ENCODE results near the gene LRRC74A. TPM values are rescaled to one million over a fixed set of nuclear protein-coding genes. Genes with fewer than 3 reads are reported as not detected.
A peak's percentile ranks its signal among the peaks of the same experiment; 100 is the strongest.

LRRC74A gene
- total RNA-seq, 1 experiment from 2014 or later = not detected

DNA sequence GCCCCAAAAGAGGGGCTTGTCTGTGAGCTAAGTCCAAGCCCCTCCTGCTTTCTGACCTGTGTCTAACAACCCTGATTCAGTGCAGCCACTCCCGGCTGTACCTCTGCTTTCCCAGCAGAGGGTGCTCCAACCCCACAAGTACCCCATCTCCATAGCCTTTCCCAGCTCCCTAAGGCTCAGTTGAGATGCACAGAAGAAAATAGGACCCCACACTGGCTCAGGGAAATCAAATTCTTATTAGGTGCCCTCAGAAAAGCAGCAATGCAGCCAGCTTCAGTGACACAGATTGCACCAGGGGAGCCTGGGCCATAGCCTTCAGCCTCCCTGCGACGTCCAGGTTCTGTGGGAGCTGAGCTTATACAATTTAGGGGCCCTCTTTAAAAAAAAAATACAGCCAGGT, 49.9 kb downstream of the LRRC74A start:
- no peaks in the 10 kb centered on the region for H3K9me3 ChIP-seq (ENCODE audit: control insufficient read depth, low read depth, low read length)
- H3K27me3 Mint-ChIP-seq (ENCODE audit: low read depth) = no peaks in the 10 kb centered on the region
- H4K91ac ChIP-seq (ENCODE audit: insufficient read length, low read depth, low read length) = no peak overlapping the region
- no peak overlapping the region for H2BK12ac ChIP-seq (ENCODE audit: insufficient read length, low read depth, low read length)
- no peak overlapping the region for H2BK15ac ChIP-seq (ENCODE audit: low read depth, low read length)
- no peak overlapping the region for H3T11ph ChIP-seq (ENCODE audit: low read length)
- no CpG with 5 or more reads among the region's 3 CpGs for WGBS (ENCODE audit: extremely low coverage, insufficient read length, low lambda C conversion rate)
- H3K79me2 ChIP-seq (ENCODE audit: insufficient read depth, low read length) = no peaks in the 10 kb centered on the region
- no peak overlapping the region for H3K4me3 Mint-ChIP-seq
- H3K4me2 ChIP-seq (ENCODE audit: insufficient read depth, insufficient read length, low read length) = no peak overlapping the region
- H3K4ac ChIP-seq (ENCODE audit: low read depth, low read length) = no peak overlapping the region
- H3K23me2 ChIP-seq (ENCODE audit: insufficient read length, low read depth, low read length, poor library complexity, severe bottlenecking) = no peaks in the 10 kb centered on the region
- H3K79me1 ChIP-seq (ENCODE audit: insufficient read depth, low read depth, low read length, poor library complexity, severe bottlenecking) = no peaks in the 10 kb centered on the region
- DNase-seq = peak; percentile 77
- H4K5ac ChIP-seq (ENCODE audit: insufficient read length, low read depth, low read length) = no peak overlapping the region
- peaks cover 8 to 22% of the 10 kb centered on the region in 2 experiments for H3K9me3 Mint-ChIP-seq
- TF ChIP-seq, protein P1, sequence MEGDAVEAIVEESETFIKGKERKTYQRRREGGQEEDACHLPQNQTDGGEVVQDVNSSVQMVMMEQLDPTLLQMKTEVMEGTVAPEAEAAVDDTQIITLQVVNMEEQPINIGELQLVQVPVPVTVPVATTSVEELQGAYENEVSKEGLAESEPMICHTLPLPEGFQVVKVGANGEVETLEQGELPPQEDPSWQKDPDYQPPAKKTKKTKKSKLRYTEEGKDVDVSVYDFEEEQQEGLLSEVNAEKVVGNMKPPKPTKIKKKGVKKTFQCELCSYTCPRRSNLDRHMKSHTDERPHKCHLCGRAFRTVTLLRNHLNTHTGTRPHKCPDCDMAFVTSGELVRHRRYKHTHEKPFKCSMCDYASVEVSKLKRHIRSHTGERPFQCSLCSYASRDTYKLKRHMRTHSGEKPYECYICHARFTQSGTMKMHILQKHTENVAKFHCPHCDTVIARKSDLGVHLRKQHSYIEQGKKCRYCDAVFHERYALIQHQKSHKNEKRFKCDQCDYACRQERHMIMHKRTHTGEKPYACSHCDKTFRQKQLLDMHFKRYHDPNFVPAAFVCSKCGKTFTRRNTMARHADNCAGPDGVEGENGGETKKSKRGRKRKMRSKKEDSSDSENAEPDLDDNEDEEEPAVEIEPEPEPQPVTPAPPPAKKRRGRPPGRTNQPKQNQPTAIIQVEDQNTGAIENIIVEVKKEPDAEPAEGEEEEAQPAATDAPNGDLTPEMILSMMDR (conservative IDR thresholded peaks at IDR 0.05) = peak; percentile 97
- H3K18ac ChIP-seq (ENCODE audit: insufficient read length, low read depth, low read length) = no peak overlapping the region
- H2BK120ac ChIP-seq (ENCODE audit: low read depth, low read length, poor library complexity, severe bottlenecking) = no peak overlapping the region
- no peak overlapping the region for H2AK5ac ChIP-seq (ENCODE audit: insufficient read length, low read length)
- no peak overlapping the region for H3K27ac ChIP-seq (ENCODE audit: insufficient read length, low read depth, low read length)
- no peak overlapping the region for H3K14ac ChIP-seq (ENCODE audit: insufficient read depth, low read length)
- H3K9ac ChIP-seq (ENCODE audit: extremely low read depth, insufficient read length, low read length) = no peak overlapping the region
- no peaks in the 10 kb centered on the region for H3K27me3 ChIP-seq (ENCODE audit: insufficient read depth, low read length)
- no peak overlapping the region for H3K56ac ChIP-seq (ENCODE audit: insufficient read length, low read depth, low read length)
- no peak overlapping the region for H2AFZ ChIP-seq (ENCODE audit: low read length)
- no peak overlapping the region for H3K23ac ChIP-seq (ENCODE audit: insufficient read length, low read depth, low read length)
- no peak overlapping the region for H2BK20ac ChIP-seq (ENCODE audit: low read depth, low read length, poor library complexity, severe bottlenecking)
- no peak overlapping the region for H2BK5ac ChIP-seq (ENCODE audit: insufficient read length, low read length)
- no peak overlapping the region for H4K8ac ChIP-seq (replicated peaks; ENCODE audit: insufficient read length, low read depth, low read length)
- no peaks in the 10 kb centered on the region for H4K20me1 ChIP-seq (ENCODE audit: control insufficient read depth, insufficient read depth, insufficient read length)
- no peak overlapping the region for H3K27ac Mint-ChIP-seq
- peaks cover 0 to 8% (median 3%) of the 10 kb centered on the region in 3 experiments; a peak in 5 of 7 replicates for H3K36me3 Mint-ChIP-seq (ENCODE audit: insufficient read depth in 1 of 3, low read depth in 3 of 3)
- H3K4me1 Mint-ChIP-seq = peaks cover 4 to 5% of the 10 kb centered on the region in 2 experiments
- H3K4me1 ChIP-seq (ENCODE audit: insufficient read depth, low read length) = no peaks in the 10 kb centered on the region

Data from H9 (cell line).